K562 treated with DMSO at 1 percent for 24 hours (cell line): ENCODE data around the gene GPX8. TPM values are rescaled to one million over a fixed set of nuclear protein-coding genes. Genes with fewer than 3 reads are reported as not detected.

ENCODE experiments used
- total RNA-seq: library from RNA; unstranded; fragments of 300-600 nt; gene quantifications from 2 replicates; pipeline ENCODE4 v1.2.3, GENCODE V29; 2022; ENCODE audit warnings: low read depth; ENCODE audit not compliant: insufficient read depth

The GPX8 gene, protein sequence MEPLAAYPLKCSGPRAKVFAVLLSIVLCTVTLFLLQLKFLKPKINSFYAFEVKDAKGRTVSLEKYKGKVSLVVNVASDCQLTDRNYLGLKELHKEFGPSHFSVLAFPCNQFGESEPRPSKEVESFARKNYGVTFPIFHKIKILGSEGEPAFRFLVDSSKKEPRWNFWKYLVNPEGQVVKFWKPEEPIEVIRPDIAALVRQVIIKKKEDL
- total RNA-seq, result 1.2 and 1.6 TPM in 2 replicates

DNA sequence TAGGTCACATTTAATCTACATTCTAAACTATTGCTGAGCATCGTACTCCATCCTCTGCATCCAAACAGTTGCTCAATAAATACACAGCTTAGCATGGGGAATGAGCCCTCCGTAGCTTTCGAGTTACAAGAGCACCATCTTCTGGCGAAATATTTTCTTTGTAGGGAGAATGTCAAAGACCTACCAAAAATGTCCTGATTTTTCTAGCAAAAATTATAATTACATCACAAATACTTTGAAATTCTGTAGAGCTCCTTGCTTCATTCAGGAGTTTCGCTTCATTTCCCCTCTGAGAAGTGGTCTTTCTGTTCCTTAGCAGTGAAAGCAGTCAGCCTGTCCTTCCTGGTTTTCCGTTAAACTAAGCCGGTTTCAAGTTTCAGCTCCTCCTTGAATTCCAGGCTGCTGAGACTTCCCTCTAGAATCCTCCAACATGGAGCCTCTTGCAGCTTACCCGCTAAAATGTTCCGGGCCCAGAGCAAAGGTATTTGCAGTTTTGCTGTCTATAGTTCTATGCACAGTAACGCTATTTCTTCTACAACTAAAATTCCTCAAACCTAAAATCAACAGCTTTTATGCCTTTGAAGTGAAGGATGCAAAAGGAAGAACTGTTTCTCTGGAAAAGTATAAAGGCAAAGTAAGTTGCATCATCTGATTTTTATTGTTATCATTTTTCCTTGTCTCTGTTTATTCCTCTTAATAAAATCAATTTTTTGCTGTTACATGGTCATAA lies at the start of gene GPX8:
Gene GPX8 (plus strand): TSS at position 409 of the 730 bp plus-strand sequence. CDS start 22 bp downstream, at position 431.

DNA sequence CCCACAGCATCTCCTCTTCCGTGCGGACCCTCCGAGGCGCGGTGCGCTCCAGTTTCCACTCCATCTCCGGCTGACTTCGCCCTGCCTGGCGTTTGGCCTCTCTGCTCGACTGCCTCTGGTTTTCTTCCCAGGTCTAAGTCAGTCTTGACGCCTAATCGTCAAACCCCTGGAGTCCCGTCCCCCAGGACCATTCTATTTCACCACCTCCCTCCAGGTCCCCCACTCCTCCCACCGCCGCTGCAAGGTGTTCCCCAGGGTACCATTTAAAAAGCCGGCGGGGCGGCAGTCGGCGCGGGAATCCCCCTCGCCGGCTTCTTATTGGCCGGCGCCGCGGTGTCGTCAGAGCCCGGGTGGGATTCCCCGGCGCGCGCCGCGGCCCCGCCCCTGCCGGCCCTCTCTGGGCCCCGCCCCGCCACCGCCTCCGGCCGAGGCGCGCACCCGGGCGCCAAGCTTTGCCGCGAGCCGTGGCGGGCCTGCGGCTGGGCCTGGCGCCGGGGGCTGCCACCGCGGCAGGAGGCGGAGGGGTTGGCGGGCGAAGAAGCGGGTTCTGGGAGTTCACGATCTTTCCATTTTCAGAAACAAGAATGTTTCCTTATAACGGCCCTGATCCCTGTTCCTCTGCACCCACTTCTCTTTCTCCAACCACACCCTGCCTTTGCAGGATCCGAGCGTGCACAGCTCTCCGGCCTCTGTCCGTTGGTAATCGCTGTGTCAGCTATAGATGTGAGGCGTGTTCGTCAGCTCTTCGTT lies 13.1 kb downstream of the GPX8 start, which contains the start of gene CDC20B:
Gene CDC20B (minus strand): TSS at position 241 of the 750 bp plus-strand sequence. CDS start 177 bp downstream, at position 64.

Other genes starting within 250 kb of the GPX8 start
- not detected in 2 replicates for gene ESM1, start 174.6 kb upstream of the GPX8 start, total RNA-seq
- not detected in 2 replicates for gene GZMK, start 135.9 kb upstream of the GPX8 start, total RNA-seq
- not detected in 2 replicates for gene GZMA, start 57.5 kb upstream of the GPX8 start, total RNA-seq
- gene CDC20B, start 13.0 kb downstream of the GPX8 start, total RNA-seq, result not detected in 2 replicates
- gene MCIDAS, start 67.1 kb downstream of the GPX8 start, total RNA-seq, result 1.0 and 1.1 TPM in 2 replicates
- gene CCNO, start 73.4 kb downstream of the GPX8 start, total RNA-seq, result 3.6 and 4.7 TPM in 2 replicates
- gene DHX29, start 147.5 kb downstream of the GPX8 start, total RNA-seq, result 13.3 and 17.2 TPM in 2 replicates
- gene MTREX, start 147.8 kb downstream of the GPX8 start, total RNA-seq, result 28.5 and 44.4 TPM in 2 replicates